ENCODE results near the gene CACTIN. TPM values are rescaled to one million over a fixed set of nuclear protein-coding genes. Genes with fewer than 3 reads are reported as not detected.
A peak's percentile ranks its signal among the peaks of the same experiment; 100 is the strongest.

CACTIN gene
- total RNA-seq, 2 experiments from 2014 or later, result 25.8 to 25.9 TPM

DNA sequence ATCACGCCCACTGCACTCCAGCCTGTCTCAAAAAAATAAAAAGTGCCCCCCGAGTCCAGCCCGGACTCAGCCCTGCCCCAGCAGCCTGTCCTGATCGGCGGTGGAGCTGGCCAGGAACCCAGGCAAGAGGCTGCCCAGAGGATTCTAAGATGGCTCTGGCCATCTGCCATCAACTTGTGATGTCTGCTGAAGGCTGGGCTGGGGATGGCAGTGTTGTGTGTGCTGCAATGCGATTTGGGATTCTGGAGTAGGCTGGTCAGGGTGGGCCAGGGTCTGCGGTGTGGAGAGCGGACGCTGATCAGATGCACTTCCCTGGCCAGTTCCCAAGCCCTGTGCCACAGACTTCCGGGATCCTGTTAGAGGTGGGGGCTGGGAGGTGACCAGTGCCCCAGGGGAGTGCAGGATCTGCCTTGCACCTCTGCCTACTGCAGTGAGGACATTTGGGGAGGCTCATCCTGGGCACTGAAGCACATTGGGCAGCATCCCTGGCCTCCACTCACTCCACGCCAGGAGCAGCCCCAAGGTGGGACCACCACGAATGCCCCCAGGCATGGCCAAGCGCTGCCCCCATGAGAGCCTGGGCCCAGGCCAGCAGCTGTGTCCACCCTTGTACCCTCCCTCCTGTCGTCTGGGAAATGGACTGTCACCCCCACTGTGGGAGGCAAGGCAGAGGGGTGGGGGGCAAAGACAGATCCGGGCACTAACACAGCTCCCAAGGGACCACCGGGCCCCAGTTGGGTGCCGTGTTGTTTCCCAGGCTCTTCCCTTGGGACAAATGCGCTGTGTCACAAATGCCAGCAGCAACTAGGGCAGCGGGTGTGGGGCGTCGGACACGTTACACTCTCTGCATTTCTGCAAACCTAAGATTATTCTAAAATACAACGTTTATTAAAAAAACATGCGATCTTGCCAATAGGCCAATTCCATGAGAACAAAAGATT, 16.5 kb downstream of the CACTIN start:
- Mint-ChIP-seq H3K9me3 (no peaks in the 10 kb centered on the region), H3K36me3 (ENCODE audit: low read depth) (peaks cover 10% of the 10 kb centered on the region), H3K27ac (no peak overlapping the region), H3K4me1 (ENCODE audit: low read depth) (peaks cover 14% of the 10 kb centered on the region), H3K4me3 (no peak overlapping the region), H3K27me3 (no peaks in the 10 kb centered on the region)
- no peak overlapping the region for H3K27ac ChIP-seq (ENCODE audit: low read depth in 1 of 2, low read length in 2 of 2)
- peaks cover 30% of the 10 kb centered on the region for H3K4me1 ChIP-seq (ENCODE audit: insufficient read depth, low read length)
- H3K36me3 ChIP-seq (ENCODE audit: insufficient read depth, low read length), result peaks cover 31% of the 10 kb centered on the region
- intact Hi-C loops (cut with DNase I, micrococcal nuclease), result no loop called here
- no peak overlapping the region for H3K4me3 ChIP-seq (ENCODE audit: low read length)
- ChIA-PET CTCF (interaction anchor here (0.5 kb wide), 1 partner anchor 22 kb away, joined by 3 read pairs; no protein-coding TSS in a partner anchor), POLR2A (no interaction called here)
- DNase-seq (no peak), ATAC-seq (ENCODE audit: poor library complexity) (no peak)
- peaks cover 0 to 30% of the 10 kb centered on the region in 2 experiments for H3K9me3 ChIP-seq (ENCODE audit: control insufficient read depth in 1 of 2, insufficient read depth in 1 of 2, low read length in 2 of 2)
- TF ChIP-seq, protein P1, sequence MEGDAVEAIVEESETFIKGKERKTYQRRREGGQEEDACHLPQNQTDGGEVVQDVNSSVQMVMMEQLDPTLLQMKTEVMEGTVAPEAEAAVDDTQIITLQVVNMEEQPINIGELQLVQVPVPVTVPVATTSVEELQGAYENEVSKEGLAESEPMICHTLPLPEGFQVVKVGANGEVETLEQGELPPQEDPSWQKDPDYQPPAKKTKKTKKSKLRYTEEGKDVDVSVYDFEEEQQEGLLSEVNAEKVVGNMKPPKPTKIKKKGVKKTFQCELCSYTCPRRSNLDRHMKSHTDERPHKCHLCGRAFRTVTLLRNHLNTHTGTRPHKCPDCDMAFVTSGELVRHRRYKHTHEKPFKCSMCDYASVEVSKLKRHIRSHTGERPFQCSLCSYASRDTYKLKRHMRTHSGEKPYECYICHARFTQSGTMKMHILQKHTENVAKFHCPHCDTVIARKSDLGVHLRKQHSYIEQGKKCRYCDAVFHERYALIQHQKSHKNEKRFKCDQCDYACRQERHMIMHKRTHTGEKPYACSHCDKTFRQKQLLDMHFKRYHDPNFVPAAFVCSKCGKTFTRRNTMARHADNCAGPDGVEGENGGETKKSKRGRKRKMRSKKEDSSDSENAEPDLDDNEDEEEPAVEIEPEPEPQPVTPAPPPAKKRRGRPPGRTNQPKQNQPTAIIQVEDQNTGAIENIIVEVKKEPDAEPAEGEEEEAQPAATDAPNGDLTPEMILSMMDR (IDR thresholded peaks at IDR 0.05), result no peak
- H3K27me3 ChIP-seq (ENCODE audit: control insufficient read depth in 1 of 2, insufficient read depth in 2 of 2, low read length in 2 of 2), result no peaks in the 10 kb centered on the region

DNA sequence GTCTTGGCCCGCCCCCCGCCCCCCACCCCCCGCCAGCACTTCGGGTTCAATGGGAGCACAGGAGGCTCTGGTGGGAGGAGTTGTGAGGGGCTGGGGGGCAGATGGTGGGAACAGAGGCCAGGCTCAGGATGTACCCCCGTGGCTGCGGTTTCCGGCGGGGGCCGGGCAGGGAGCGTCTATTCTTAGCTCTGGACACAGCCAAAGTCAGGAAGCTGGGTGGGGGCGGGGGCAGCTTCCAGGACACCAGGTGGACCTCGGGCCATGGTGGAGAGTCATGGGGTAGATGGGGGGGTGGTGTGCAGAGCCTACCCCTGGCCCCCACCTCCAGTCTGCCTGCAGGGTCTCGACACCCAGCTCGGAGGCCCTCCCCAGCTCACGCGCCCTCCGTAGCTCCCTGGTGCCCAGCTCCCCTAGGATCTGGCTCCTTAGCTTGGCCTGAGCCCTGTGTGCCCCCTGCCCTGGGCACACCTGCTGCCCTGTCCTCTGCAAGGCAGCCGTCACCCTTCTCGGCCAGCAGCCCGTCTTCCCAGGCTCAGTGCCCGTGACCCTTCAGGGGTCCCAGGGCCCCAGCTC, 17.8 kb downstream of the CACTIN start:
- DNase-seq, result no peak
- H3K4me3 ChIP-seq (ENCODE audit: low read length), result no peak overlapping the region
- H3K4me1 Mint-ChIP-seq (ENCODE audit: low read depth), result peaks cover 14% of the 10 kb centered on the region
- no peaks in the 10 kb centered on the region for H3K27me3 Mint-ChIP-seq
- no peaks in the 10 kb centered on the region for H3K27me3 ChIP-seq (ENCODE audit: control insufficient read depth in 1 of 2, insufficient read depth in 2 of 2, low read length in 2 of 2)
- no peak overlapping the region for H3K27ac Mint-ChIP-seq
- ChIA-PET POLR2A (no interaction called here), CTCF (interaction anchor here (0.5 kb wide), 1 partner anchor 21 kb away, joined by 3 read pairs; no protein-coding TSS in a partner anchor)
- intact Hi-C loops (cut with DNase I, micrococcal nuclease), result no loop called here
- peaks cover 0 to 35% of the 10 kb centered on the region in 2 experiments for H3K9me3 ChIP-seq (ENCODE audit: control insufficient read depth in 1 of 2, insufficient read depth in 1 of 2, low read length in 2 of 2)
- H3K9me3 Mint-ChIP-seq, result no peaks in the 10 kb centered on the region
- H3K4me3 Mint-ChIP-seq, result no peak overlapping the region
- peaks cover 40% of the 10 kb centered on the region for H3K4me1 ChIP-seq (ENCODE audit: insufficient read depth, low read length)
- no peak overlapping the region for H3K27ac ChIP-seq (ENCODE audit: low read depth in 1 of 2, low read length in 2 of 2)
- TF ChIP-seq, protein P1 (IDR thresholded peaks at IDR 0.05), result no peak
- no peak for ATAC-seq (ENCODE audit: poor library complexity)
- H3K36me3 Mint-ChIP-seq (ENCODE audit: low read depth), result peaks cover 10% of the 10 kb centered on the region
- H3K36me3 ChIP-seq (ENCODE audit: insufficient read depth, low read length), result peaks cover 26% of the 10 kb centered on the region

DNA sequence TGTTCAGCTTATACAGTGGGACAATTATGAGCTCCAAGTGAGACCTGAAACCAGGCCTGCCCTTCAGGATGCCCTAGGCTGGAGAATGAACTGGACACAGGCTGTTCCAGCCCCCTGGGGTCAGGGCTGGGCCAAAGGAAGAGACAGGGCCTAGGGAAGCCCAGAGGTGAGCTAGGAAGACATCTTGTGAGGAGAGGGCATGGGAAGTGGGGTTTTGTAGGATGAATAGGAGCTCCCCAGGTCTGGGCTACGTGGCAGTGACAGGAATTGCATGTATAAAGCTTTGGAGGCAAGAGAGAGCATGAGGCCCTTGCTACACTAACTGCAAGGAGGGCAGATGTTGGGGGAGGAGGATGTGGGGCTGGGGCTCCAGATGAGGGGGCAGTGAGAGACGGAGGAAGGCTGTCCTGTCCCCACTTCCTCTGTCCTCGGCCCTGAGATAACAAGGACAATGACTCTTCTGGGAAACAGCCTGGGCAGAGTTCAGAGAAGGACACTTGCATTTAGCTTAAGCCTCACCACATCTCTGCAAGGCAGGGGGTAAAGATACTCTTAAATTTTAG, 18.4 kb downstream of the CACTIN start:
- Mint-ChIP-seq H3K9me3 (no peaks in the 10 kb centered on the region), H3K36me3 (ENCODE audit: low read depth) (peaks cover 10% of the 10 kb centered on the region), H3K27me3 (no peaks in the 10 kb centered on the region), H3K4me1 (ENCODE audit: low read depth) (peaks cover 14% of the 10 kb centered on the region), H3K27ac (no peak overlapping the region), H3K4me3 (peak overlapping the region; percentile 78)
- POLR2A ChIA-PET, result interaction anchor here (2.0 kb wide), 1 partner anchor 23 kb away, joined by 9 read pairs; the partner anchor contains the start of gene GIPC3
- DNase-seq (no peak), ATAC-seq (ENCODE audit: poor library complexity) (no peak)
- Histone ChIP-seq H3K9me3 (ENCODE audit: control insufficient read depth in 1 of 2, insufficient read depth in 1 of 2, low read length in 2 of 2) (peaks cover 0 to 35% of the 10 kb centered on the region in 2 experiments), H3K27me3 (ENCODE audit: control insufficient read depth in 1 of 2, insufficient read depth in 2 of 2, low read length in 2 of 2) (peaks cover 0 to 3% of the 10 kb centered on the region in 2 experiments), H3K36me3 (ENCODE audit: insufficient read depth, low read length) (peaks cover 20% of the 10 kb centered on the region), H3K27ac (ENCODE audit: low read depth in 1 of 2, low read length in 2 of 2) (no peak overlapping the region), H3K4me1 (ENCODE audit: insufficient read depth, low read length) (peaks cover 40% of the 10 kb centered on the region), H3K4me3 (ENCODE audit: low read length) (no peak overlapping the region)
- intact Hi-C loops (cut with DNase I, micrococcal nuclease), result no loop called here
- TF ChIP-seq, protein P1 (IDR thresholded peaks at IDR 0.05), result no peak
- CTCF ChIA-PET, result no interaction called here
